Testis (tissue), 3 donors: Measurements from ENCODE around the gene TNRC18. TPM values are rescaled to one million over a fixed set of nuclear protein-coding genes. Genes with fewer than 3 reads are reported as not detected.
A peak's percentile ranks its signal among the peaks of the same experiment; 100 is the strongest.
"Not testable (repeated sequence)": the region's sequence is repeated elsewhere in the genome, so short reads cannot be mapped to it uniquely, and the experiment has no call there.

Experiments used
- DNase-seq: peaks from one replicate; pipeline ENCODE4 v3.0.0-alpha.2; 2019
- H3K27ac ChIP-seq, 2 donors: fragments of 200-600 bp; sonication (generic); one replicate each; pipeline ENCODE4 v1.5.1; 2019
- H3K27me3 ChIP-seq: fragments of 200-600 bp; sonication (generic); one replicate; pipeline ENCODE4 v1.5.1; 2019
- H3K36me3 ChIP-seq: fragments of 200-600 bp; sonication (generic); one replicate; pipeline ENCODE4 v1.5.1; 2017; ENCODE audit warnings: low read depth; ENCODE audit errors: missing control alignments
- H3K4me1 ChIP-seq: fragments of 200-600 bp; sonication (generic); one replicate; pipeline ENCODE4 v1.5.1; 2019
- H3K4me3 ChIP-seq, 2 donors: fragments of 200-600 bp; sonication (generic); one replicate each; pipeline ENCODE4 v1.5.1; 2017 to 2019
- H3K9me3 ChIP-seq: fragments of 200-600 bp; sonication (generic); one replicate; pipeline ENCODE4 v1.5.1; 2017
- CTCF ChIP-seq, 3 experiments: fragments of 450-650 bp in 2 of 3; fragments of 200-600 bp in 1 of 3; sonication (generic) in 1 of 3; IDR thresholded peaks; one replicate each; pipeline ENCODE4 v1.5.1; 2016 to 2019; ENCODE audit warnings: antibody characterized with exemption in 3 of 3, mild to moderate bottlenecking in 2 of 3, moderate library complexity in 1 of 3
- POLR2A ChIP-seq: fragments of 450-650 bp; IDR thresholded peaks from one replicate; pipeline ENCODE4 v1.6.1; 2017; ENCODE audit warnings: antibody characterized with exemption, mild to moderate bottlenecking, moderate library complexity
- WGBS, 2 donors: methylation state at CpG; one replicate each; pipeline ENCODE4 v1.1.5; 2018; 5-methylcytosine and 5-hydroxymethylcytosine counted together
- intact Hi-C: fragments of 100-400 bp; cut with DNase I; formaldehyde crosslinking; loops from one replicate; pipeline ENCODE4 v1.15.1; 2023; ENCODE audit warnings: low total_unique reads
- polyA plus RNA-seq: library from polyadenylated mRNA; stranded (reverse); fragments of 350-450 nt; fragmentation: Illumina TruSeq; extraction: RNeasy Lipid Tissue Mini Kit (QIAGEN cat#74804); gene quantifications from one replicate; pipeline ENCODE4 v1.2.3, GENCODE V29; 2014; ENCODE audit warnings: low read depth, low replicate concordance; ENCODE audit not compliant: insufficient read depth
- total RNA-seq, 2 donors: library from RNA; depleted of rRNA; stranded (reverse); fragments of >200 nt; gene quantifications; one replicate each; pipeline ENCODE4 v1.2.3, GENCODE V29; 2016

The TNRC18 gene
- total and polyA plus RNA-seq, 3 donors from 2014 or later = 56.2 to 128 (median 117) TPM

DNA sequence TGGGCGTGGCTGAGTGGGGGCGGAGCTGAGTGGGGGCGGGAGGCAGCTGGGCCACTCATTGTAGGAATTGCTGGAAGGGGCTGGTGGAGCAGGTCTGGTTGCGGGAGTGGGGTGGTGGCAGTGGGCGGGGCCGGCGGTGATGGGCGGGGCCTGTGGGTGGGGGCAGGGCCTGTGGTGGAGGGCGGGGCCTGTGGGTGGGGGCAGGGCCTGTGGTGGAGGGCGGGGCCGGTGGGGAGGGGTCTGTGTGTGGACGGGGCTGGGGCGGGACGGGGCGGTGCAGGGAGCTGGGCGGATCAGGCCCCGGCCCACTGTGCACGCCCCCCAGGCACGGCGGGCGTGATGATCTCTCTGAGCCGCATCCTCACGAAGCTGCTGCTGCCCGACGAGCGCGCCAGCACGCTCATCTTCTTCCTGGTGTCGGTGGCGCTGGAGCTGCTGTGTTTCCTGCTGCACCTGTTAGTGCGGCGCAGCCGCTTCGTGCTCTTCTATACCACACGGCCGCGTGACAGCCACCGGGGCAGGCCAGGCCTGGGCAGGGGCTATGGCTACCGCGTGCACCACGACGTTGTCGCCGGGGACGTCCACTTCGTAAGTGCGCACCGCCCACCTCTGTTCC, 126.9 kb downstream of the TNRC18 start:
- no peak for TF ChIP-seq POLR2A
- TF ChIP-seq CTCF (IDR thresholded peaks at IDR 0.05) = no peak
- intact Hi-C loops = no loop called here
- no peak overlapping the region for H3K4me3 ChIP-seq
- no peaks in the 10 kb centered on the region for H3K4me1 ChIP-seq
- no peaks in the 10 kb centered on the region for H3K27me3 ChIP-seq
- H3K9me3 ChIP-seq = no peaks in the 10 kb centered on the region
- 37 to 63% methylated on average over 15 to 32 of the region's 48 CpGs for WGBS, 2 donors
- peak; percentile 67 for DNase-seq
- H3K36me3 ChIP-seq = no peaks in the 10 kb centered on the region
- H3K27ac ChIP-seq = no peak overlapping the region

DNA sequence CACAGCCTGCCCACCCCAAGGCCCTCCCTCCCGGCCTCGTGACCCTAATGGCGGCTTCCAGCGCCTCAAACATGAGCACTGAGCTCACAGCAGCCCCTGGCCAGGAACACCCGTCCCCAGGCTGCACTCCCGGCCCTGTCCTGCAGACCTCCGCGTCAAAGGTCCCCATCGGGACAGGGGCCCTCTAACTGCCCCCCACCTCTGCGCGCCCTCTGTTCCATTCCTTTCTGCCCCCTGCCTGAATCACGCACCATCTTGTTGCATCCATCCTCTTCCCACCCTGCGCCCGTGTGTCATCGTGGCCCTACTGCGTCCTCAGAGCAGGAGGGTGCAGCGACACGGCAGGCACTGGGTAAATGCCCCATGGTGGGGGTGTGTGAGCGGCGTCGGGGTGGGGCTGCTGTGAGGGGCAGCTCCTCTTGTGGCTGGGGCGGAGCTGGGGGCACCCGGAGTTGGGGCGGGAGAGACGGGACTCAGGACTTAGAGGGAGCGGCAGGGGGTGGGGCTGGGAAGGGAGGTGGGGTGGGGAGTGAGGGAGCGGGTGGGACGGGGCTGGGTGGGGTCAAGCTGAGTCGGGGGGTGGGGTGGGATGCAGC, 127.5 kb downstream of the TNRC18 start:
- Histone ChIP-seq H3K9me3 (no peaks in the 10 kb centered on the region), H3K27me3 (no peaks in the 10 kb centered on the region), H3K36me3 (no peaks in the 10 kb centered on the region), H3K27ac (no peak overlapping the region), H3K4me3 (no peak overlapping the region), H3K4me1 (no peaks in the 10 kb centered on the region)
- no peak for TF ChIP-seq POLR2A
- no peak for TF ChIP-seq CTCF (IDR thresholded peaks at IDR 0.05)
- intact Hi-C loops = no loop called here
- 46 to 65% methylated on average over 19 to 22 of the region's 29 CpGs for WGBS, 2 donors
- DNase-seq = no peak

DNA sequence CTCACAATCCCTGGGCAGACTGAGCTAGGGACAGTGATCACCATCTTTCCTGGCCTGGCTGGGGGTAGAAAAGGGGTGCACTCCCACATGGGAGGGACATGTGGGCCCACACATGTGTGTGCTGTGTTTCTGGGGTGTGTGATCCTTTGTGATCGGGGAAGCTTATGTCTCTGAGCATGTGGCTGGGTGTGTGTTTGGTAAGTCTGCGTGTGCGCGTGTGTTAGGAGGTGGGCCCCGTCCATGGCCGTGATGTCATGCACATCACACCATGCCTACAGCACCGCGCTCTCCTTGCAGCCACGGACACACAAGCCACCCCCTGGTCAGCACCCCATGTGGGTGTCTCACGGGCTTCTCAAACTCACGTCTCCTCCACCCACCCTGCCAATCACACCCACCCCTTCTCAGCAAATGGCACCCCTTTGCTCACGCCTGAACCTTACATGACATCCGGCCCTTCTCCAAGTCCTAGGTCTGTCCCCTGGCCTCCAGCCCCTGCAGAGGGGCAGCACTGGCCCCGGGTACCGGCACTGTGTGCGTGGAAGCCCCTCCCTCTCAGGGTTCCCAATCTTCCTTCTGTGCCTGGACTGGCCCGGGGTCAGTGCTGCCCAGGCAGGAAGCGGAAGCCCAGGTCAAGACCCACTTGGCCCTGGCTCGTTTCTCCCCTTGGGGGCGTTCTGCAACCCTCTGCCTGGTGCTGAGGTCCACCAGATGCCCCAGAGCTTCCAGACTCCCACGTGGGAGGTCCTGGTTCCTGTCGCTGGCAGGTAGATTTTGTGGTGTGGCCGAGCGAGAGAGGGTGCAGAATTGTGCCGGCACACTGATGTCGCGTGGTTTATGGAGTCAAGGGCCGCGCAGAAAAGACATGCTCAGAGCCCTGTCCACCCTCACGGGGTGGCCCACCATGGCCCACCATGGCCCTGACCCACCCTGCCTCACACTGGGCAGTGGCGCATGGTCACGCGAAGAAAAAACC, 128.3 kb downstream of the TNRC18 start:
- Histone ChIP-seq H3K4me1 (no peaks in the 10 kb centered on the region), H3K4me3 (no peak overlapping the region), H3K36me3 (no peaks in the 10 kb centered on the region), H3K27me3 (no peaks in the 10 kb centered on the region), H3K27ac (no peak overlapping the region), H3K9me3 (no peaks in the 10 kb centered on the region)
- intact Hi-C loops = no loop called here
- WGBS, 2 donors = 53 to 87% methylated on average over 3 to 33 of the region's 33 CpGs
- no peak for DNase-seq
- TF ChIP-seq CTCF (IDR thresholded peaks at IDR 0.05) = no peak
- no peak for TF ChIP-seq POLR2A

DNA sequence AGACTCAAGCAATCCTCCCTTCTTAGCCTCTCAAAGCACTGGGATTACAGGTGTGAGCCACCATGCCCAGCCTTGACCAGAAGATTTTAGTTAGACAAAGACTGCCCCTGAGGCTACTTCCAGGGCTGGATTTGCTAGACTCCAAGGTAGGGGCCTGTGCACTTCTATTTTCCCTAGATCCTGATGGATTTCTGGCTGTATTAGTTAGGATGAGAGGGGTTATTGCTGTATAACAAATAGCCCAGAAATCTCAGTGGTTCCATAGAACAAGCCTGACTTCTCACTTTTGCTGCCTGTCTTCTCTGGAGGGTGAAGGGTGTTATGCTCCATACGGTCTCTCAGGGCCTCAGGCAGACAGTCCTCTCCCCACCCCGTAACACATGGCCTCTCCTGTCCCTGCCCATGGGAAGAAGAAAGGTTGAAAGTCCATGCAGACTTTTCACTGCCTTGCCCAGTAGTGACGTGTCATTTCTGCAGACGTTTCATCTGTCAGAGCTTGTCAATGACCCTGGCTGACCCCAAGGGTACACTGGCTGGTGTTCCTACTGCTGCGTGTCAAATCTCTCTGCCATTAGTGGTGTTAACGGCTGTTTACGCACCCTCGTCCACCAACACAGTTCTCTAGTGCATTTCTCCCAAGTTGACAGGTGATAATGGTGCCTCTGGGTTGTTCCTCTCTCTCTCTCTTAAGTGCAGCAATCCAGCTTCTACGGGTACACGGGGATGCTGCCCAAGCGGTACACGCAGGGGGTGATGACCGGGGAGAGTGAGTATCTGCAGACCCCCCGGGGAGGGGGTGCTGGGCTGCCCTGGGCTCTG, 129.3 kb downstream of the TNRC18 start:
- H3K4me3 ChIP-seq = no peak overlapping the region
- no peaks in the 10 kb centered on the region for H3K36me3 ChIP-seq
- 87 to 94% methylated on average over 8 to 14 of the region's 14 CpGs for WGBS, 2 donors
- intact Hi-C loops = no loop called here
- H3K27me3 ChIP-seq = no peaks in the 10 kb centered on the region
- no peak overlapping the region for H3K27ac ChIP-seq
- no peaks in the 10 kb centered on the region for H3K4me1 ChIP-seq
- TF ChIP-seq POLR2A (no peak), CTCF (IDR thresholded peaks at IDR 0.05) (no peak)
- H3K9me3 ChIP-seq = no peaks in the 10 kb centered on the region
- no peak for DNase-seq

- DNase-seq, intact Hi-C loops: not testable (repeated sequence)
Measured at GRCh38 chr7:5291711-5292335, 131.8 kb downstream of the TNRC18 start.

More at GRCh38 chr7:5291711-5292335, 131.8 kb downstream of the TNRC18 start:
- not testable (repeated sequence) for H3K9me3 ChIP-seq, H3K36me3 ChIP-seq, H3K4me1 ChIP-seq, H3K27ac ChIP-seq, H3K27me3 ChIP-seq, H3K4me3 ChIP-seq
- WGBS, 2 donors = 54 to 83% methylated on average over 5 to 15 of the region's 15 CpGs
